Hepatocyte (in vitro differentiated cells): Measurements from ENCODE around the gene OPN1LW. TPM values are rescaled to one million over a fixed set of nuclear protein-coding genes. Genes with fewer than 3 reads are reported as not detected.
A peak's percentile ranks its signal among the peaks of the same experiment; 100 is the strongest.
"Not testable (repeated sequence)": the region's sequence is repeated elsewhere in the genome, so short reads cannot be mapped to it uniquely, and the experiment has no call there.

Experiments used
- DNase-seq: peaks from one replicate; pipeline ENCODE4 v3.0.0-alpha.2; 2016; ENCODE audit warnings: low spot score
- H2AFZ ChIP-seq: fragments of 200-600 bp; sonication (generic); 2 replicates; pipeline ENCODE4 v1.6.0; 2016; ENCODE audit warnings: antibody characterized with exemption, mild to moderate bottlenecking
- H3K27ac ChIP-seq: fragments of 200-600 bp; sonication (generic); 2 replicates; pipeline ENCODE4 v1.5.1; 2016; ENCODE audit warnings: mild to moderate bottlenecking
- H3K27me3 ChIP-seq: fragments of 200-600 bp; sonication (generic); 2 replicates; pipeline ENCODE4 v1.6.1; 2016
- H3K36me3 ChIP-seq: fragments of 200-600 bp; sonication (generic); replicated peaks from 2 replicates; pipeline ENCODE4 v1.5.1; 2016; ENCODE audit warnings: low read depth; ENCODE audit not compliant: insufficient read depth
- H3K4me1 ChIP-seq: fragments of 200-600 bp; sonication (generic); 2 replicates; pipeline ENCODE4 v1.5.1; 2016; ENCODE audit warnings: mild to moderate bottlenecking, moderate library complexity; ENCODE audit not compliant: insufficient read depth
- H3K4me2 ChIP-seq: fragments of 200-600 bp; sonication (generic); 2 replicates; pipeline ENCODE4 v1.6.0; 2016
- H3K4me3 ChIP-seq: fragments of 200-600 bp; sonication (generic); 2 replicates; pipeline ENCODE4 v1.5.1; 2016; ENCODE audit warnings: mild to moderate bottlenecking
- H3K79me2 ChIP-seq: fragments of 200-600 bp; sonication (generic); 2 replicates; pipeline ENCODE4 v1.6.0; 2017; ENCODE audit warnings: mild to moderate bottlenecking
- H3K9me2 ChIP-seq: fragments of 200-600 bp; sonication (generic); replicated peaks from 2 replicates; pipeline ENCODE4 v1.6.0; 2017; ENCODE audit warnings: mild to moderate bottlenecking; ENCODE audit not compliant: insufficient read depth
- H3K9me3 ChIP-seq: fragments of 200-600 bp; sonication (generic); 2 replicates; pipeline ENCODE4 v1.5.1; 2016; ENCODE audit warnings: low read depth, mild to moderate bottlenecking
- H4K20me1 ChIP-seq: fragments of 200-600 bp; sonication (generic); 2 replicates; pipeline ENCODE4 v1.6.0; 2016; ENCODE audit warnings: mild to moderate bottlenecking; ENCODE audit not compliant: insufficient read depth, poor library complexity, severe bottlenecking
- EZH2 ChIP-seq: fragments of 200-600 bp; sonication (generic); IDR thresholded peaks from 2 replicates; pipeline ENCODE4 v1.6.1; 2016; ENCODE audit warnings: antibody characterized with exemption, mild to moderate bottlenecking, borderline replicate concordance
- EZH2phosphoT487 ChIP-seq: fragments of 200-600 bp; sonication (generic); IDR thresholded peaks from one replicate; pipeline ENCODE4 v1.6.1; 2018; ENCODE audit warnings: antibody characterized with exemption, mild to moderate bottlenecking, low read depth, moderate library complexity; ENCODE audit not compliant: unreplicated experiment, severe bottlenecking
- whole genome bisulfite sequencing: methylation state at CpG from one replicate; pipeline ENCODE4 v1.1.6; 2016; ENCODE audit warnings: low lambda C conversion rate; ENCODE audit errors: missing lambda C conversion rate; 5-methylcytosine and 5-hydroxymethylcytosine counted together
- polyA plus RNA-seq: library from polyadenylated mRNA; unstranded; fragments of >200 nt; fragmentation: Nextera tagmentation; extraction: Ambion mirVana; gene quantifications from 2 replicates; pipeline ENCODE4 v1.2.1, GENCODE V29; 2016
- total RNA-seq: library from RNA; depleted of rRNA; stranded (reverse); fragments of >200 nt; gene quantifications from 2 replicates; pipeline ENCODE4 v1.2.3, GENCODE V29; 2014
- TF ChIP-seq, protein P1 (sequence below): fragments of 200-600 bp; sonication (generic); IDR thresholded peaks from 2 replicates; pipeline ENCODE4 v1.5.1; 2016; ENCODE audit warnings: antibody characterized with exemption, mild to moderate bottlenecking; ENCODE audit not compliant: poor library complexity

The OPN1LW gene
- total RNA-seq, result not detected in 2 replicates
- not detected in 2 replicates for polyA plus RNA-seq

DNA sequence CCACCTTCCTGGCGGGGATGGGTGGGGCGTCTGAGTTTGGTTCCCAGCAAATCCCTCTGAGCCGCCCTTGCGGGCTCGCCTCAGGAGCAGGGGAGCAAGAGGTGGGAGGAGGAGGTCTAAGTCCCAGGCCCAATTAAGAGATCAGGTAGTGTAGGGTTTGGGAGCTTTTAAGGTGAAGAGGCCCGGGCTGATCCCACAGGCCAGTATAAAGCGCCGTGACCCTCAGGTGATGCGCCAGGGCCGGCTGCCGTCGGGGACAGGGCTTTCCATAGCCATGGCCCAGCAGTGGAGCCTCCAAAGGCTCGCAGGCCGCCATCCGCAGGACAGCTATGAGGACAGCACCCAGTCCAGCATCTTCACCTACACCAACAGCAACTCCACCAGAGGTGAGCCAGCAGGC, at the start of gene OPN1LW:
OPN1LW (plus strand) TSS at position 234 of the 400 bp plus-strand sequence; CDS start at position 275, 41 bp downstream.
- not testable (repeated sequence) for H3K79me2 ChIP-seq, H3K36me3 ChIP-seq
- 97% methylated on average over 12 of the region's 15 CpGs for WGBS

DNA sequence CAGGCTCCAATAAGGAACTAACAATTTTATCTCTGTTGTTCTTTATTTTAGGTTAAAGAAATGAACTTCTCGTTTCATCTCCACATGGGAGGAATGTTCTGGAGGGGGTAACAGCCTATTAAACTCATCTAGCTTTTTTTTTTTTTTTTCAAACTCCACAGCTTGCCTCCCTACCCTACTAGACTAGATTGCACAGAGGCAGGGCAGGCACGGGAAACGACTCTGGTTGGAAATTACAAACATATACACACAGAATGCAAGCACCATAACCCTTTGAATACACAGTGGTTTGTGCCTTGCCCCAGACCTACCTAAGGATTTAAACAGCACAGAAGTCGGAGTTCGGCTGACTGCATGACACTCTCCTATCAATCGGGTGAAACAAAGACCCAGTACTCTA, 49.2 kb upstream of the OPN1LW start:
- H3K79me2 ChIP-seq, result peaks cover 70% of the 10 kb centered on the region
- no peaks in the 10 kb centered on the region for H3K27me3 ChIP-seq
- H3K9me2 ChIP-seq, result no peaks in the 10 kb centered on the region
- H3K27ac ChIP-seq, result no peak overlapping the region
- peak overlapping the region; percentile 77 for H3K4me2 ChIP-seq
- peaks cover 60% of the 10 kb centered on the region for H4K20me1 ChIP-seq
- no peaks in the 10 kb centered on the region for H3K9me3 ChIP-seq
- H3K4me3 ChIP-seq, result no peak overlapping the region
- H2AFZ ChIP-seq, result no peak overlapping the region
- DNase-seq, result no peak
- H3K4me1 ChIP-seq, result peaks cover 22% of the 10 kb centered on the region
- no peaks in the 10 kb centered on the region for H3K36me3 ChIP-seq
- TF ChIP-seq, protein P1, sequence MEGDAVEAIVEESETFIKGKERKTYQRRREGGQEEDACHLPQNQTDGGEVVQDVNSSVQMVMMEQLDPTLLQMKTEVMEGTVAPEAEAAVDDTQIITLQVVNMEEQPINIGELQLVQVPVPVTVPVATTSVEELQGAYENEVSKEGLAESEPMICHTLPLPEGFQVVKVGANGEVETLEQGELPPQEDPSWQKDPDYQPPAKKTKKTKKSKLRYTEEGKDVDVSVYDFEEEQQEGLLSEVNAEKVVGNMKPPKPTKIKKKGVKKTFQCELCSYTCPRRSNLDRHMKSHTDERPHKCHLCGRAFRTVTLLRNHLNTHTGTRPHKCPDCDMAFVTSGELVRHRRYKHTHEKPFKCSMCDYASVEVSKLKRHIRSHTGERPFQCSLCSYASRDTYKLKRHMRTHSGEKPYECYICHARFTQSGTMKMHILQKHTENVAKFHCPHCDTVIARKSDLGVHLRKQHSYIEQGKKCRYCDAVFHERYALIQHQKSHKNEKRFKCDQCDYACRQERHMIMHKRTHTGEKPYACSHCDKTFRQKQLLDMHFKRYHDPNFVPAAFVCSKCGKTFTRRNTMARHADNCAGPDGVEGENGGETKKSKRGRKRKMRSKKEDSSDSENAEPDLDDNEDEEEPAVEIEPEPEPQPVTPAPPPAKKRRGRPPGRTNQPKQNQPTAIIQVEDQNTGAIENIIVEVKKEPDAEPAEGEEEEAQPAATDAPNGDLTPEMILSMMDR, result no peak
- TF ChIP-seq EZH2 (no peak), EZH2phosphoT487 (no peak)
- whole genome bisulfite sequencing, result 53% methylated on average over 6 of the region's 6 CpGs

More for the DNA sequence above, at the start of gene OPN1LW:
- not testable (repeated sequence) for H3K27me3 ChIP-seq, H3K9me3 ChIP-seq, H3K9me2 ChIP-seq, H3K4me2 ChIP-seq, DNase-seq, H4K20me1 ChIP-seq, H2AFZ ChIP-seq, H3K4me1 ChIP-seq, H3K4me3 ChIP-seq, H3K27ac ChIP-seq

DNA sequence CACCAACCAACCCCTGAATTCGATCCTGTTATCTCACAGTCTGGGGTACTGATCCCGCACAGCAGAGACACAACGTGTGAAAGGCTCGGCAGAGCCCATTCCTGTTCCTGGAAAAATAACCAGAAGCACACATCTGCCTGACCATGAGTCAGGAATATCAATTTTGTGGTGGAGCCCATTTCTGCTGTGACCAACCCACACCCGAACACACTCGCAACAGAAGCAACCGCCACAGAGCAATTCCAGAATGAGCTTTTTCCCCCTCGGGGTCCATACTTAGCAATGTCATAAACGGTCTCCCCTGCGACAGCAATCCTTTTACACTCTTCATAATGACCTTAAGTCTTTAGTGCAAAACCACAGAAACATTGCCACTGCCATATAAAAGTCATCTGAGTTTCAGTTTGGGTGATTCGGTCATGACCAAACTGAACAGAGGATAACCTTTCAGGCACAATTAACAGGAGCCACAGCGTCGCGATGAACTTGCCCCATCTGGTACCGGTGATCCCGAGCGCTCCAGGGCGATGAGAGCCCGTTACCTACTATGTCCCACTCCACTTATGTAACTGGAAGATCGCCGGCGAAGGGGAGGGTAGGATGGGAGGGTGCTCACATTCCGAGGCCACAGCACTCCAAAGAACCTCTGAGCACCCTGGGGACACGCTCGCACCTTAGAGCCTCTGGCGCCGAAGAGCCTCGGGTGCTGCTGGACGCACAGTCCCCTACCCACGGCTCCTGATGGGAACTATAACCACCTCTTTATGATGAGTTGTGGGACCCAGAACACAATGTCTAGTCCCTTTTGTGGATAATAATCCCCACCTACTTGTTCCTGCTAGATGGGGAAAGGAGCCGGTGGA, 47.7 kb upstream of the OPN1LW start:
- WGBS, result 56% methylated on average over 31 of the region's 31 CpGs
- Histone ChIP-seq H2AFZ (no peak overlapping the region), H3K4me1 (peaks cover 22% of the 10 kb centered on the region), H3K9me3 (no peaks in the 10 kb centered on the region), H3K4me3 (peak overlapping the region; percentile 61), H3K79me2 (peaks cover 54% of the 10 kb centered on the region), H3K36me3 (no peaks in the 10 kb centered on the region), H3K9me2 (no peaks in the 10 kb centered on the region), H3K27ac (peak overlapping the region; percentile 98), H3K4me2 (peak overlapping the region; percentile 77), H4K20me1 (peaks cover 47% of the 10 kb centered on the region), H3K27me3 (no peaks in the 10 kb centered on the region)
- DNase-seq, result peak; percentile 21
- TF ChIP-seq EZH2phosphoT487, result no peak
- TF ChIP-seq, protein P1, result no peak
- no peak for TF ChIP-seq EZH2

DNA sequence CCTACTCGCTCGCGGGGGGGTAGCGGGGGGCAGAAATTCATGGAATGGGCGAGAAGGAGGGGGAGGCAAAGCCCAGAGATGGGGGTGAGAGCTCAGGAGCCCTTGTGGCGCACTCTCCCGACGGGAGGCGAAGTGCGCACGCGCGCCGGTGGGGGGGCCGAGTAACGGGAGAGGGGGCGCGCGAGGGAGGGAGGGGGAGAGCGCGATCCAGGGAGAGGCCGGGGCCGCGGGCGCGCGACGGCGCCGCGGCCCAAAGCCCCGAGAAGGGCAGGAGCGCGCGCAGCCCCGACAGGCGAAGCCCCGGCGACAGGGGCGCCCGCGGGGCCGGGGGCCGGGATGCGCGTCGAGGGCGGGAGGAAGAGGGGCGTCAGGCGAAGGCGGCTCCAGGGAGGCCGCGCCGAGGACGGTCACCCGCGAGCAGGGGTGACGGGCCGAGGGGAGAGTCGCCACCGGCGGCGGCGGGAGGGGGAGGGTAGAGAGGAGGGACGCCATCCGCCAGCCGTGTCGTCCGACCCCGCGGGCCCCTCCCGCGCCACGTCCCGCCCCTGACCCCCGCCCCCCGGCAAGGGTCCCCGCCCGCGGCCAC, 46.9 kb upstream of the OPN1LW start:
- 76% methylated on average over 4 of the region's 80 CpGs for WGBS
- no peak for TF ChIP-seq EZH2
- TF ChIP-seq EZH2phosphoT487, result no peak
- TF ChIP-seq, protein P1, result no peak

More for the DNA sequence above, 46.9 kb upstream of the OPN1LW start:
- Histone ChIP-seq H3K4me3 (peak overlapping the region; percentile 61), H4K20me1 (peaks cover 42% of the 10 kb centered on the region), H3K27ac (peak overlapping the region; percentile 98), H3K36me3 (no peaks in the 10 kb centered on the region), H3K4me1 (peaks cover 22% of the 10 kb centered on the region), H3K4me2 (peak overlapping the region; percentile 77), H3K9me3 (no peaks in the 10 kb centered on the region), H2AFZ (peak overlapping the region; percentile 35), H3K9me2 (no peaks in the 10 kb centered on the region), H3K27me3 (no peaks in the 10 kb centered on the region), H3K79me2 (peaks cover 47% of the 10 kb centered on the region)
- DNase-seq, result peak; percentile 86
